HG02759 (cell line): ENCODE measurements around the gene DPP6.

Experiments used
- ATAC-seq: cut with Tn5 transposase; IDR thresholded peaks from one replicate; pipeline ENCODE4 v1.9.1; 2021; ENCODE audit warnings: mild to moderate bottlenecking, moderate library complexity; ENCODE audit not compliant: unreplicated experiment

Gene DPP6

GRCh38 chr7:154898973-154899855 lies 847.0 kb downstream of the DPP6 start:
- no peak for ATAC-seq

GRCh38 chr7:154899862-154900261 lies 847.7 kb downstream of the DPP6 start:
- no peak for ATAC-seq

GRCh38 chr7:154902600-154903082 lies 850.4 kb downstream of the DPP6 start:
- no peak for ATAC-seq

- ATAC-seq, result no peak
These were observed 851.0 kb downstream of the DPP6 start for GRCh38 chr7:154903083-154903731.

GRCh38 chr7:154905146-154905545 lies 852.9 kb downstream of the DPP6 start:
- no peak for ATAC-seq

- no peak for ATAC-seq
These were observed 853.4 kb downstream of the DPP6 start for GRCh38 chr7:154905615-154906014.

GRCh38 chr7:154906201-154906600 lies 854.0 kb downstream of the DPP6 start:
- no peak for ATAC-seq

GRCh38 chr7:154906736-154907355 lies 854.6 kb downstream of the DPP6 start:
- ATAC-seq, result no peak

- ATAC-seq, result no peak
These were observed 855.7 kb downstream of the DPP6 start for GRCh38 chr7:154907651-154908620.

- no peak for ATAC-seq
These were observed 857.3 kb downstream of the DPP6 start for GRCh38 chr7:154909241-154910105.

- ATAC-seq, result no peak
These were observed 857.9 kb downstream of the DPP6 start for GRCh38 chr7:154910125-154910524.

GRCh38 chr7:154910977-154911376 lies 858.8 kb downstream of the DPP6 start:
- no peak for ATAC-seq

- no peak for ATAC-seq
These were observed 859.2 kb downstream of the DPP6 start for GRCh38 chr7:154911411-154911810.

- no peak for ATAC-seq
These were observed 859.8 kb downstream of the DPP6 start for GRCh38 chr7:154911862-154912455.

GRCh38 chr7:154912871-154913637 lies 860.9 kb downstream of the DPP6 start:
- no peak for ATAC-seq

GRCh38 chr7:154913638-154914307 lies 861.6 kb downstream of the DPP6 start:
- ATAC-seq, result peak; percentile 99

- no peak for ATAC-seq
These were observed 862.3 kb downstream of the DPP6 start for GRCh38 chr7:154914308-154914995.
